ENCODE measurements around the gene SLC18A2.
"Not testable (repeated sequence)": the region's sequence is repeated elsewhere in the genome, so short reads cannot be mapped to it uniquely, and the experiment has no call there.

The SLC18A2 gene

GRCh38 chr10:117262291-117262902 lies 21.5 kb downstream of the SLC18A2 start:
- no peak for DNase-seq (ENCODE audit: low read depth in 1 of 2, low spot score in 1 of 2)

DNA sequence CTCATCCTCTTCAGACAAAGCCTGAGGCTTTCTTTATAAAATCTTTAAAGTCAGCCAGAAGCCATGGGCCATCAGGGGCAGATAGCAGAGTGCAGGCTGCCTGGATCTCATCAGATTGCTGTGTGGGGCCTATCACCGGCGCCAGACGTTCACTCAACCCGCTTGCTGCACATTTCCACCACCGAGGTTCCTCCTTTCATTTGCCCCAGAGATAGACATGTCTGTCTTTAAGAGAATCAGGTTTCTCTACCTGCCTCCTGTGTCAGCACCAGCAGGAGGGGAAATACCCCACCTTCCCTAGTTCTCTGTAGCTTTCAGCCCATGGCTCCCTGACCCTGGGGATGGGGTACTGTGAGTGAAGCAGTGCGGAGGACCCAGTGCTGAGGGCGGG lies 22.0 kb downstream of the SLC18A2 start:
- DNase-seq (ENCODE audit: low read depth in 1 of 2, low spot score in 1 of 2), result no peak

- DNase-seq (ENCODE audit: low read depth in 1 of 2, low spot score in 1 of 2), result no peak
Measured at GRCh38 chr10:117264782-117265181, 23.9 kb downstream of the SLC18A2 start.

DNA sequence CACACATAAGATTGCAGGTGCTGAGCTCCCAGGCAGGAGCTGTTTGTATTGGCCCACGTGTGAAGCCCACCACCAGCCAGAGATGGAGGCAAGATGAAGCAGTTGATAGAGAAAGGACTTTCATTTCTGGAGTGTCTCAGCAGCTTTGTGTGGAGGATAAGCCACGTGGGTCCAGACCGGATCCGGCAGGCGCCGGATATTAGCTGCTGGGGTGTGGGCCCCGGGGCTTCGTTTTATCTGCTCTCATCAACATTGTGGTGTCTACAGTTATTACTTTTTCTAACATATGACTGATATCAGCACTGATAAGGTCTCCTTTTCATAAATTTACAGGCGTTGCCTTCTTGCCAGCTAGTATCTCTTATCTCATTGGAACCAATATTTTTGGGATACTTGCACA lies 25.5 kb downstream of the SLC18A2 start:
- DNase-seq (ENCODE audit: low read depth in 1 of 2, low spot score in 1 of 2), result no peak

DNA sequence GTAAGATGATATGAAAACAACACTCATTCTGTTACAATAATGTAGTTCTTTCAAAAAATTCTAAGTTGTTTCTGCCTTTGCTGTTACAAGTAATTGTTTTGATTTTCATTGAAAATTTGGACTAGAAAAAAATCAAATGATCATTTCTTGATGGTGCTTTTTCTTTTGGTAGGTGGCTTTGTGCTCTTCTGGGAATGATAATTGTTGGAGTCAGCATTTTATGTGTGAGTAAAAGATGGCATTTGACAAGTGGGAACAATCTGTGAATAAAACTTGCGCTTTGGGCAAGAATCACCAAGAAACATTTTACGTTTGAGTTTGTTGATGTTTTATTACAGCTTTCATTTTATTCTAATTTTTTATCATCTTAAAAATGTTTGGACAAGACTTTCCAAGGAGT lies 25.9 kb downstream of the SLC18A2 start:
- DNase-seq (ENCODE audit: low read depth in 1 of 2, low spot score in 1 of 2), result no peak

DNA sequence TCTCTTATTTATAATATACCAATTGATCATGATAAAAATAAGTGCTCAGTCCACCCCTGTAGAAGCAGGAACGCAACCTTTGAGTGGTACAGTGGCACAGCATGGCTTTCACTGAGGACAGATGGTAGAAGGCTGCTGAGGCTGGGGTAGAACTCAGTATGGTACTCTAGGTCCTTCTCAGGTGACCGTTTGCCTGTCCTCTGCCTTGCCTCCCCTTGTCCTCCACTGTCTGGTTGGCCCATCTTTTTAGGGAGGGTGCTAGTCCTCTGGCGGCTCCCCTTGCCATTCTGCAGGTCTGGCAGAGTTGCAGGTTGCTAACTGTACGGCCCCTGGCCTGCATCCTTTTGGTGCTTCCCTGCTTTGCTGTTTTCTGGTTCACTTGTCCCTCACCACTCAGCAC lies 27.3 kb downstream of the SLC18A2 start:
- no peak for DNase-seq (ENCODE audit: low read depth in 1 of 2, low spot score in 1 of 2)

DNA sequence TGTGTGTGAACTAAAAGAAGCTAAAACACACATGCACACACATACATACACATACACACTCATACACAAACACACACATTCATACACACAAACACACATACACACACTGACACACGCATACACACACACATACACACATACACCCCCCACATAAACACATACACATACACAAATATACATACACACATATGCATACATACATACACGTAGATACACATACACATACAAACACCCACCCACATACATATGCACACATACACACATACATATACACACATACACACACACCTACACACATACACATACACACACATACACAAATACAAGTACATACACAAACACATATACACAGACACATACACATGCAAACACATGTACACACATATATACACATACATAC lies 28.0 kb downstream of the SLC18A2 start:
- DNase-seq (ENCODE audit: low read depth in 1 of 2, low spot score in 1 of 2), result no peak

DNA sequence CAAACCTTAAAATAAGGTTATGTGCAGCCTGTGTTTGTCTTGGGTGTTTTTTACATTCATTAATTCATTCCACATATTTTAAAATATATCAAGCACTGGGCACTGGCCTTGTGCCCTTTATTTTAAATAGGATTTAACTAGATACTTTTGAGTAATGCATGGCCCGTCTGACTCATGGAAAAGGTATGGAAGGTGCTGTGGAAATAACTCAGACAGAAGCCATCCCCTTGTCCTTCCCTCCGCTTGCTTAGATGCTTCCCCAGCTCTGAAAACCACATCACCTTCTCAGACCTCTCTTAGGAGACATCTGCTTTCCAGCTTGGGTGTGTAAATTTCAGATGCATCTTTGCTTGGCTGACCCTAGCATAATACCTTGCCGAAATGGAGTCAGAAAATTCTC lies 30.5 kb downstream of the SLC18A2 start:
- DNase-seq (ENCODE audit: low read depth in 1 of 2, low spot score in 1 of 2), result no peak

GRCh38 chr10:117272195-117273076 lies 31.5 kb downstream of the SLC18A2 start:
- no peak for DNase-seq (ENCODE audit: low read depth in 1 of 2, low spot score in 1 of 2)

DNA sequence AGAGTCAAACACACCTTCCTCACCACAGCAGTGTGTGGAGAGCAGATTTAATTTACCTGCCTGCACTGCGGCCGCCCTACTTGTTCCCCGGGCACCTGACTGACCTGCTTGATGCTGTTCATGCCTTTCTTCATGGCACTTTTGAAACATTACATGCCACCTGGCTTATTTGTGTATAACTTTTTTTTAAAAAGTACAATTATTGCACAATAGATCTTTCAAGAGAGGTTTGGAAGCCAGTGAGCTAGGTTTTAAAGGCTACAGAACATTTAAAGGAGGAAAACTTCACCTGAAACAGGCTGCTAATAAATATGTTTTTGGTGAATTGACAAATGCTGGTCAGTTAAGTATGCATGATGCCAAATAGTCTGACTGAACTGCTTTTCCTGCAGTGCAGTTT lies 33.1 kb downstream of the SLC18A2 start:
- no peak for DNase-seq (ENCODE audit: low read depth in 1 of 2, low spot score in 1 of 2)

- no peak for DNase-seq (ENCODE audit: low read depth in 1 of 2, low spot score in 1 of 2)
Measured at GRCh38 chr10:117274509-117274908, 33.6 kb downstream of the SLC18A2 start.

GRCh38 chr10:117275121-117275520 lies 34.2 kb downstream of the SLC18A2 start:
- no peak for DNase-seq (ENCODE audit: low read depth in 1 of 2, low spot score in 1 of 2)

- DNase-seq (ENCODE audit: low read depth in 1 of 2, low spot score in 1 of 2), result no peak
Measured at GRCh38 chr10:117277675-117278074, 36.8 kb downstream of the SLC18A2 start.

- no peak for DNase-seq (ENCODE audit: low read depth in 1 of 2, low spot score in 1 of 2)
Measured at GRCh38 chr10:117284716-117285494, 44.0 kb downstream of the SLC18A2 start.

DNA sequence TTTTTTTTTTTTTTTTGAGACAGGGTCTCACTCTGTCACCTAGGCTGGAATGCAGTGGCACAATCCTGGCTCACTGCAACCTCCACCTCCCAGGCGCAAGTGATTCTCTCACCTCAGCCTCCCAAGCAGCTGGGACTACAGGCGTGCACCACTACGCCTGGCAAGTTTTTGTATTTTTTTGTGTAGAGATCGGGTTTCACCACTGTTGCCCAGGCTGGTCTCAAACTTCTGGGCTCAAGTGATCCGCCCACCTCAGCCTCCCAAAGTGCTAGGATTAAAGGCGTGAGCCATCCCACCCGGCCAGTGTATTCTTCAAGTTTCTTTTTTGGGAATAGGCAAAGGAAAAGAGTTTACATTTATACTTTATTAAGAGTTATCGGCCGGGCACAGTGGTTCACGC lies 50.0 kb downstream of the SLC18A2 start:
- not testable (repeated sequence) for DNase-seq (ENCODE audit: low read depth in 1 of 2, low spot score in 1 of 2)

GRCh38 chr10:117294039-117294645 lies 53.2 kb downstream of the SLC18A2 start:
- no peak for DNase-seq (ENCODE audit: low read depth in 1 of 2, low spot score in 1 of 2)

DNA sequence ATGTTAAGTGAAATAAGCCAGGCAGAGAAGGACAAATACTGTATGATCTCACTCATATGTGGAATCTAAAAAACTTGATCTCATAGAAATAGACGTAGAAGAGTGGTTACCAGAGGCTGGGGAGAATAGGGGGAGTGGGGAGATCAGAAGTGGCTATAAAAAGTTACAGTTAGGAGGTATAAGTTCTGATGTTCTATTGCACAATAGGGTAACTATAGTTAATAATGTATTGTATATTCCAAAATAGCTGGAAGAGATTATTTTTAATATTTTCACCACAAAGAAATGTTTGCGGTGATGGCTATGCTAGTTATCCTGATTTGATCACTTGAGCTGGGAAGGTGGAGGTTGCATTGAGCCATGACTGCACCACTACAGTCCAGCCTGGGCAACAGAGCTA lies 53.8 kb downstream of the SLC18A2 start:
- DNase-seq (ENCODE audit: low read depth in 1 of 2, low spot score in 1 of 2), result no peak

DNA sequence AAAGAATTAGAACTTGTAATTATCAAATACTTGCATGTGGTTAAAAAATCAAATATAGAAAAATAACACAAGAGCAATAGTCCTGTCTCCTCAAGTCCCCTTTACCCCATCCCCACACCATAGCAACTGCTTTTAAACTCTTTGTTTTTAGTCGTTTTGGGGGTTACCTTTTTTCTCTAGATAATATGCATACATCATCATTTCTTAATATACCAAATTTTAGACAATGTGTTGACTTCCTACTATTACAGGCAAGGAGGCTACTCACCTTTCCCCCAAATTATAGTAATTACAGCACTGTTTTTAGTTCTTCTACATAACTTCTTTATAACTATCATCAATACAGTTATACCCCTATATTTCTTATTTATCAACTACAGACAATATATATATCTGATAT lies 57.3 kb downstream of the SLC18A2 start:
- no peak for DNase-seq (ENCODE audit: low read depth in 1 of 2, low spot score in 1 of 2)

DNA sequence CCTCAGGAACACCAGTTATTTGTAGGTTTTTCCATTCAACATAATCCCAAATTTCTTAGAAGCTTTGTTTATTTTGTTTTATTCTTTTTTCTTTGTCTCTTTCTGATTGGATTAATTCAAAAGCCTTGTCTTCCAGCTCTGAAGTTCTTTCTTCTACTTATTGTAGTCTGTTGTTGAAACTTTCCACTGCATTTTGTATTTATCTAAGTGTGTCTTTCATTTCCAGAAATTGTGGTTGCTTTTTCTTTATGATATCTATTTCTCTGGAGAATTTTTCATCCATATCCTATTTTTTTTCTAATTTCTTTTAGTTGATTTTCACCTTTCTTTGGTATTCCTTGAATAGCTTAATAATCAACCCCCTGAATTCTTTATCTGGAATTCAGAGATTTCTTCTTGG lies 58.5 kb downstream of the SLC18A2 start:
- no peak for DNase-seq (ENCODE audit: low read depth in 1 of 2, low spot score in 1 of 2)

DNA sequence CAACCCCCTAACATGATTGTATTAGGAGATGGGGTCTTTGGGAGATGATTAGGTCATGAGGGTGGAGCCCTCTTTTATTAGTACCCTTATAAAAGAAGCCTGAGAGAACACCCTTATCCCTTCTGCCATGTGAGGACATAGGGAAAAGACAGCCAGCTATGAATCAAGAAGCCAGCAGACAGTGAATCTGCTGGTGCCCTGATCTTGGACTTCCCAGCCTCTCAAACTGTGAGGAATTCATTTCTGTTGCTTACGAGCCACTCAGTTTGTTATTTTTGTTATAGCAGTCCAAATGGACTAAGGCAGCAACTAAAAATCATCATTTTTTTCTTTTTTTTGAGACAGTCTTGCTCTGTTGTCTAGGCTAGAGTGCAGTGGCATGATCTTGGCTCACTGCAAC lies 59.8 kb downstream of the SLC18A2 start:
- no peak for DNase-seq (ENCODE audit: low read depth in 1 of 2, low spot score in 1 of 2)

DNA sequence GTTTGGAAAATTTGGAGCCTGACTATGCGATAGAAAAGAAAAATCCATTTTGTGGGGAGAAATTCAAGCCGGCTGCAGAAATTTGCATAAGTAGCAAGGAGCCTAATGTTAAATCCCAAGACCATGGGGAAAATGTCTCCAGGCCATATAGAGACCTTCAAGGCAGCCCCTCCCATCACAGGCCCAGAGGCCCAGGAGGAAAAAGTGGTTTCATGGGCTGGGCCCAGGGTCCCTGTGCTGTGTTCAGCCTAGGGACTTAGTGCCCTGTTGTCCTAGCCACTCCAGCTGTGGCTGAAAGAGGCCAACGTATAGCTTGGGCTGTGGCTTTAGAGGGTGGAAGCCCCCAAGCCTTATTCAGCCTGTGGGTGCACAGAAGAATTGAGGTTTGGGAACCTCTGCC lies 62.5 kb downstream of the SLC18A2 start:
- not testable (repeated sequence) for DNase-seq (ENCODE audit: low read depth in 1 of 2, low spot score in 1 of 2)

GRCh38 chr10:117306674-117307073 lies 65.8 kb downstream of the SLC18A2 start:
- no peak for DNase-seq (ENCODE audit: low read depth in 1 of 2, low spot score in 1 of 2)
